HG02678 (cell line): ENCODE results near the gene CAPRIN1.
"Not testable (repeated sequence)": the region's sequence is repeated elsewhere in the genome, so short reads cannot be mapped to it uniquely, and the experiment has no call there.

Source experiments
- ATAC-seq: cut with Tn5 transposase; IDR thresholded peaks from one replicate; pipeline ENCODE4 v1.9.1; 2021; ENCODE audit warnings: mild to moderate bottlenecking, moderate library complexity; ENCODE audit not compliant: unreplicated experiment

Gene CAPRIN1

DNA sequence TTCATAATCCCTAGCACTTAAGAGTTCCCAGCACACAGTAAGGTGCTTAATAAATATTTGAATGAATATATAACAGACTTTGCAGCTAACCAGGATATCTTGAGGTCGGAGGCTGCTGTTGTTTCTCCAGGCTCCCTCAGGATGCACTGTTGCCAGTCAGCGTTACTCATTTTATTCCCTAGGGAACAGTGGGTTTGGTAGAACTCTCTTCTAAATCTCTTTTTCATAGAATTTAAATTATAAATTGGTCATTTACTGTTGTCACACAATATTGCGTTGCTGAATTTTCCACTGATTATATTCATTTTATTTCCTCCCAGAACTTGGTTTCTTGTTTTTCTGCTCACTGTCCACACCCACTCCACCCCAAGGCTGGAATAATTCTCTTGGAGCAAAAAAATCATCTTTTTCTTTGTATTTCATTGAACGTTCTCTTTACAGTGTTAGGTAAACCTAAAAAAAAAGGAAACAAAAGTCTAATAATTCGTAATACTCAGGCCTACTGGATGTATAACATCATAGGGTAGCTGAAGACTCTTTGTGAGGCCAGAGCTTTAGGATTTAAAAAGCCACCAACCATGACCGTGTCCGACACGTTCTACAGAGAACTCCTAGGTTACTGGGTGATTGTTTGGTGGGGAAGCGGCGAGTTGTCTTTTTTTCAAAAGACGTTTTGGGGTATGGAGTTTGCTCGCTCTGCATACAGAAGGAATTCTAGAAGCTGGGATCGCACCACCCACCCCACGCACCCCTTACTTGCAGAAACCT lies 766 bp upstream of the CAPRIN1 start:
- no peak for ATAC-seq

DNA sequence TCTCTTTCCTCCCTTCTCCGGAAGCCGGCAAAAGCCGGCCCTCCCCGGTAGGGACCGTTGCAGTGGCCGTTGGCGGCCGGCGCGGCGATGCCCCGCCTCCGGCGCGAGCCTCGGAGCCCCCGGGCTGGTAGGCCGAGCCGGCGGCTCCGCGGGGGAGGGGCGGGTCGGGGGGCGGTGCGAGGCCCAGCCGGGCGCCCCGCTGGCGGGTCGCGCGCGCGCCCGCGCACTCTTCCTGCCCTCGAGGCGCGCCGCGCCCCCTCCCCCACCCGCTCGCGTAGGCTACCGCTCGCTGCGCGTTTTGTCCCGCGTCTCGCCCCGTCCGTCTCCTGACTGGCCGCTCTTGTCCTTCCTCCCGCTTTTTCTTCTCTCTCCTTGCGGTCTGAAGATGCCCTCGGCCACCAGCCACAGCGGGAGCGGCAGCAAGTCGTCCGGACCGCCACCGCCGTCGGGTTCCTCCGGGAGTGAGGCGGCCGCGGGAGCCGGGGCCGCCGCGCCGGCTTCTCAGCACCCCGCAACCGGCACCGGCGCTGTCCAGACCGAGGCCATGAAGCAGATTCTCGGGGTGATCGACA lies 591 bp downstream of the CAPRIN1 start:
- peak; percentile 56 for ATAC-seq

DNA sequence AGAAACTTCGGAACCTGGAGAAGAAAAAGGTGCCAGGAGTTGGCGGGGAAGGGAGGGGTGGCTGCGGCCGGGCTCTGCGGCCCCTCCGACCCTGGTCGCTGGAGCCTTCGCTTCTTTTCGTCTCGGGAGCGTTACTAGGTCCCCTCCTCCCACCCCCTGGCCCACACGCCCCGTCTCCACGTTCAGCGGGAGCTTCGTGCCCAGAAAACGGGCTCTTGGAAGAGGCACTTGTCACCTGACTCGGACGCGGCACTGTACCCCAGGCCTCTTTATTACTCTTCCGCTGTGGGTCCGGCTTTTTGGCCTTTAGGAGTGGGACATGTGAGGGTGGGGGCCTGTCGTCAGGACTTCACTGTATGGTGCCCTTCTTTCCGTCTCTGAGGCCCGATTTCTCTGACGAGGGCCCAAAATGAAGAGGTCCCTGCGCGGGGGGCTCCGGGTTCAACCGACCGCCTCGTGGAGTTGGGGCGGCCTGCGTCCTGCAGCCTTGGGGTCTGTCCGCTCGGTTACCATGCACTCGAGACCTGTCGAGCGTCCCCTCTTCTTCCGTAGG lies 1.2 kb downstream of the CAPRIN1 start:
- ATAC-seq: no peak

DNA sequence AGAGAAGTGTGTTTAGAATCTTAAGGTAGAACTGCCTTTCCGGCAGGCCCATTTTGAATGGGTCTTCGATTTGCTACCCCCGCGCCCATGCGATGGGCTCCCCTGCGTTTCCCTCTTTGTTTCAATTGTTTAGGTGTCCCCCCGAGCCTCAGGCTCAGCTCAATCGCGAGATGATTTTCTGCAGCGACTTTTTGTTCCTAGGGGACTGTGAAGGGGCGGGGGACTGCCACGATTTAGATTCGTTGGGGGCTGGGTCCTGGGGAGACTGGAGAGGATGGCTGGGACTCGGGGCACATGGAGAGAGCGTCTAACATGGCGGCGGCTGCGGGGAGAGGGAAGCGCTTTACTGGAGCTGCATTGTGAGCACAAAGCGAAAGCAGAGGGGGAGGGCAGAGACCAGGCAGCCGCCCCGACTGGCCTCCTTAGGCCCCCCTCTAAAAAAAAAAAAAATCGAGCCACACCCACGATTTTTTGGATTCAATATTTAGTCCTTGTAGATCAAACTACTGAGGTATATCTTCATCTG lies 1.7 kb downstream of the CAPRIN1 start:
- ATAC-seq: peak; percentile 46

DNA sequence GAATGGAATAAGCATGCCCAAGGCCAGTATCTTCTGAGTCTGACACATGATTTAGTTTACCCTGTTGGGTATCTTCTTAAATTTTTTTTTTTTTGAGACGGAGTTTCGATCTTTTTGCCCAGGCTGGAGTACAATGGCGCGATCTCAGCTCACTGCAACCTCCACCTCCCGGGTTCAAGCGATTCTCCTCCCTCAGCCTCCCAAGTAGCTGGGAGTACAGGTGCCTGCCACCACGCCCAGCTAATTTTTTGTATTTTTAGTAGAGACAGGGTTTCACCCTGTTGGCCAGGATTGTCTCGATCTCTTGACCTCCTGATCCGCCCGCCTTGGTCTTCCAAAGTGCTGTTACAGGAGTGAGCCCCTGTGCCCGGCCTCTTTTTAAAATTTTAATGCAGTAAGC lies 2.8 kb downstream of the CAPRIN1 start:
- not testable (repeated sequence) for ATAC-seq

DNA sequence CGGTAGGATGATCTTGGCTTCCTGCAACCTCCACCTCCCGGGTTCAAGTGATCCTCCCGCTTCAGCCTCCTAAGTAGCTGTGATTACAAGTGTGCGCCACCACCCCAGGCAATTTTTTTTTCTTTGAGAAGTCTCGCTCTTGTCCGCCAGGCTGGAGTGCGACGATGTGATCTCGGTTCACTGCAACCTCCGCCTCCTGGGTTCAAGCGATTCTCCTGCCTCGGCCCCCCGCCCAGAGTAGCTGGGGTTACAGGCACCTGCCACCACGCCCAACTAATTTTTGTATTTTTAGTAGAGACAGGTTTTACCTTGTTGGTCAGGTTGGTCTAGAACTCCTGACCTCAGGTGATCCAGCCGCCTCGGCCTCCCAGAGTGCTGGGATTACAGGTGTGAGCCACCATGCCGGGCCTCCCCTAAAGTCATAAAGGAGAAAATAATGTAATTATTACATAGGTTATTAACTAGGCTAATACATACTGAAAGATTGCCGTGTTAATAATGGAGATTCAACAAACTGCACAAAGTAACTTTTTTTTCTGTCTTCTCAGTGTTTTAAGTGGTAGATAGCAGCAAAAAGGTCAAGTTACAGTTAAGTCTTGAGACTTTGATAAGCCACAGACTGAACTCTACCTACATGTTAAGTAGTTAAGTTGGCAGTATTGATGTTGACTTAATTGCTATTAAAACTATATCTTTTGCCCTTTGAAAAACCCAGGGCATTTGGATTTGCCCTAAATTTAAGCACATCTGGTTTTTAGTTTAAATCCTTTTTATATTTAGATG lies 3.9 kb downstream of the CAPRIN1 start:
- no peak for ATAC-seq

DNA sequence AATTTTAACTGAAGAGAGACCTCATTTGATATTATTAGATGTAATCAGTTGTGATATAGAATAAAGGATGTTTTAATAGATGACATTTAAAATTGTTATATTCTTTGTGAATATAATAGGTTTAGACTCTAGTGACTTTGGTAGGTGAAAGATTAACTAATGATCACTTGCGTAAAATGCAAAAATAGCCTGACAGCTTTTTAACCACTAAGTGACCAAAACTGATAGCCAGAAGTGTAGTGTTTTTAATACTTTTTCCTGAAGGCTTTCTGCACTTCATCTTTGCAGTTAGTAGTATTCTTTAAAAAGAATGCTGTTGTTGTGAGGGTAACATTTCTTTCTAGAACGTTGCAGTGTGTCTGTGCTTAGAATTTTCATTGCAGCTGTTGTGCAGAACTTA lies 5.1 kb downstream of the CAPRIN1 start:
- no peak for ATAC-seq

DNA sequence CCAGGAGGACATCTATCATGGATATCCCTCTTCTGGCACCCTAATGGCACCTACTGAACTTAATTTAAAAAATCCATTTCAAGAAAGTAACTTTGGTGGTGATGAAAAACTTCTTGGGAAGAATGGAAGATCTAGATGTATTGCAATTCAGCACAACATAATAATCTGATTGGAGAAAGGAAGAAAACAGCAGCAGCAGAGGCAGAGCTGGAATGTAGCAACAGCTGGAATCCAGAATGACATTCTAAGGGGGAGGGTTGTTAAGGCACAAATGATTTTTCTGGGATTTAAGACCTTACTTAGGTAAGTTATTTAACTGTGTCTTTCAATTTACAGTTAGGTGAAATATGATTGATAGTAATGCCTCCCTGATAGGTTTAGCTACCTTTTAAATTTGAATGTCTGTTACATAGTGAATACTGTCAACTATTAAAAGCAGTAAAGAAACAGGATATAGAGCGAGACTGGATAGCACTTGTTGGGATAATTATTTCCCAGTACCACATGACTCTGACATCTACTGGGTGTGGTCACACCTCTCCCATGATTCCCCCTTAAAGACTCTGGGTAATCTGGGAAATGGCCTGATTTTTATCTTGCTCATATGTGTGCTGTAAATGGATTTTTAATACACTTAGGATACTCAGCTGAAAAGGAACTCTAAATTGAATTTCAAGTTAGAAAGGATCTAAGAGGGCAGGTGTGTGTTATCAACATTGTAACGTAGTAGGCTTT lies 11.7 kb downstream of the CAPRIN1 start:
- no peak for ATAC-seq

DNA sequence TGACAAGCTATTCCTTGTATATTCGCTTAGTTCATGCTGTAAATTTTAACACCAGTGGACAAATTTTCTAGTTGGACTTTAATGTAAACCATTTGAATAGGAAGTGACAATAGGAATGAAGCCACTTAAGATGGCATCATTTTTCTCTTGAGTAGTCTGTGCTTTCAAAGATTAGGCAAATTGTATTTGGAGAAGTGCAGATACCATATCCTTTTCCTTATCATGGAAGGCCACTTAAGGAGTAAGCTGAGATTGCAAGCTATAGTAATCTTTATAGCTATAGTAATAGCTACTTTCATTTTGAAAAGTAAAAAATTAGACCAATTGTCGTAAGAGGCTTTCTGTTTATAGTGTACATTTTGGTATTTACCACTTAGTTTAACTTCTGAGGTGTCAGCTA lies 12.8 kb downstream of the CAPRIN1 start:
- ATAC-seq: no peak

DNA sequence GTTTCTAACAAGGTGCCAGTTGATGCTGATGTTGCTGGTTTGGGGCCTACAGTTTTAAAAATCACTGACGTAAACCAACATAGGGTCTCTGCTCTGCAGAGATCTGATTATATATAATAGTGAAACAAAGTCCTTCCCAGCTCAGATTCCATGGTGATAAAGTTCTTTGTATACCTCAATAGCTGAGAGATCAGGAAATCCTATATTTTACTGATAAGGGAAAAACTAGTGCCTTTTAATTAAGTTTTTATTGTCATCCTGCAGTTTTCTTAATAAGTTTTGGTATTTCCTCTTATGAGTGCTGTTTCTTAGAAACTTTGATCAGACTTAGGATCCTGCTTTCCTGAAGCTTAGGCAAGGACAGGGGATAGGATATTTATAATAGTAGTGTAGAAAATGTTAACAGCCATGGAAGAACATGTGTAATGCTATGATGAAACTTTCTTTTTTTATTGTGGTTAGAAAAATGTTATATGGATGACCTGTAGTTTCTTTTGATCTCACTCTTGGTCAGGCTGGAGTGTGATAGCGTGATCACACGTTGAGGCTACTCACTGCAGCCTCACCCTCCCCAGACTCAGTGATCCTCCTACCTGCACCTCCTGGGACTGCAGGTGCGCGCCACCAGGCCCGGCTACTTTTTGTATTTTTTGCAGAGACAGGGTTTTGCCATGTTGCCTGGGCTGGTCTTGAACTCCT lies 14.1 kb downstream of the CAPRIN1 start:
- ATAC-seq: no peak

DNA sequence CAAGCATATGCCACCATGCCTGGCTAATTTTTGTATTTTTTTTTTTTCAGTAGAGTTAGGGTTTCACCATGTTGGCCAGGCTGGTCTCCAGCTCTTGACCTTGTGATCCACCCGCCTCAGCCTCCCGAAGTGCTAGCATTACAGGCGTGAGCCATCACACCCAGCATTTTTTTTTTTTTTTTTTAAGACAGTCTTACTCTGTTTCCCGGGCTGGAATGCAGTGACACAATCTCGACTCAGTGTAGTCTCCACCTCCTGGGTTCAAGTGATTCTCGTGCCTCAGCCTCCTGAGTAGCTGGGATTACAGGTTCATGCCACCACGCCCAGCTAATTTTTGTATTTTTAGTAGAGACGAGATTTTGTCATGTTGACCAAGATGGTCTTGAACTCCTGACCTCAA lies 15.2 kb downstream of the CAPRIN1 start:
- not testable (repeated sequence) for ATAC-seq

DNA sequence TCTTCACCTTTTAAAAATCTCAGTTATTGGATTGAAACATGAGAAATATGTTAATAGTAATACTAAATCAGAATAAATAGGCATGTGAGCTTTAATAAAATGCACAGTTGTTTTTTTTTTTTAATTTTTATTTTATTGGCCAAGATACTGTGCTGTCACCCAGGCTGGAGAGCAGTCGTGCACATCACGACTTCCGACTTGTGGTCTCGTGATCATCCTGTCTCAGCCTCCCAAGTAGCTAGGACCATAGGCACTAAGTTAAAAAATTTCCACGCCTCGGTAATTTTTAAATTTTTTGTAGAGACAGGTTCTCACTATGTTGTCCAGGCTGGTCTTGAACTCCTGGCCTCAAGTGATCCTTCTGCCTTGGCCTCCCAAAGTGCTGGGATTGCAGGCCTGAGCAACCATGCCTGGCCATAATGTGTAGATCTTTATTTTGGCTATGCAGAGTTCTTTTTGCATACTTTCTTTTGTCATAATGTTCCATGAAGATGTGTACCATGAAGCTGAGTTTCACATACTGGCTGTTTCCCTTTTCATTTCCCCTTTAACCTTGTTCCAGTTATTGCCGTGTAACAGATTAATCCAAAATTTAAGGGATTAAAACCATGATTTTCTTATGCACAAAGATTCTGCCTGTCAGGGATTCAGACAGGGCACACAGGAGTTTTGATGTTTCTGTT lies 16.0 kb downstream of the CAPRIN1 start:
- no peak for ATAC-seq

DNA sequence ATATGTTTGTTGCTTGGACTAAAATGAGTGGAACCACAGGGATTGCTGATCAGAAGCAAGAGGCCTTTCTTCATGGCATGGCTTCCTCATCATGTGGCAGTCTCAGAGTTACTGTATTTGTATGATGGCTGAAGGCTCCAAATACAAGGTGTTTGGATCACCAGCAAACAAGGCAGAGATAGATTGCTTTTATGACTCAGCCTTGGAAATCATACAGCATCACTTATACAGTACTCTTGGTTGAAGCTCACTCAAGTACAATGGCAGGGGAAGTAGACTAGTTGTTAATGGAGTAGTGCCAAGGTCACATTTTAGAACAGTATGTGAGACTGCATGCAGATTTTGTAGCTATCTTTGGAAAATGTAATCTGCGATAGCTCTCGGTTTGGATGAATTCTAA lies 16.6 kb downstream of the CAPRIN1 start:
- ATAC-seq: no peak

DNA sequence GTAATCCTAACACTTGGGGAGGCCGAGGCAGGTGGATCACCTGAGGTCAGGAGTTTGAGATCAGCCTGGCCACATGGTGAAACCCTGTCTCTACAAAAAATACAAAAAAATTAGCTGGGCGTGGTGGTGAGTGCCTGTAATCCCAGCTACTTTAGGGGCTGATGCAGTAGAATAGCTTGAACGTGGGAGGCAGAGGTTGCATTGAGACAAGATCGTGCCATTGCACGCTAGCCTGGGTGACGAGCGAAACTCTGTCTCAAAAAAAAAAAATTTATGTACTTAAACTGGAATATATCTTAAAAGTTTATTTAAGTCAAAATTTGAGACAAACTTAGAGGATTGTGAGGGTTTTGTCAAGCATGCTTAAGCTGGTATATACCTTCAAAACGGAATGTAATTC lies 19.8 kb downstream of the CAPRIN1 start:
- ATAC-seq: not testable (repeated sequence)

DNA sequence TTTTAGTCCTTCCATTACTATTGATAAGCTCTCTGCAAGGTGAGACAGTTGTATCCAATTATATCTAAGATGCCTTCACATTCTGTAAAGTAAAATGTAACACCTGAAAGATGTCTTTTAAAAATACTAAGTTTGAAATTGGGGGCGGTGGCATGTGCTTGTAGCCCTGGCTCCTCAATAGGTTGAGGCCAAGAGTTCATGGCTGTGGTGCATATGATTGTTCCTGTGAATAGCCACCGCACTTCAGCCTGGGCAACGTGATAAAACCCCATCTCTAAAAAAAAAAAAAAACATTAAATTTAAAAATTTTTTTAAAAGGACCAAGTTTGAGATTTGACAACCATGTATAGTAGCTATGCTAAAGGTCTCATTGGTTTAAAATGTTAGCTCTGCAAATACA lies 20.5 kb downstream of the CAPRIN1 start:
- ATAC-seq: no peak

DNA sequence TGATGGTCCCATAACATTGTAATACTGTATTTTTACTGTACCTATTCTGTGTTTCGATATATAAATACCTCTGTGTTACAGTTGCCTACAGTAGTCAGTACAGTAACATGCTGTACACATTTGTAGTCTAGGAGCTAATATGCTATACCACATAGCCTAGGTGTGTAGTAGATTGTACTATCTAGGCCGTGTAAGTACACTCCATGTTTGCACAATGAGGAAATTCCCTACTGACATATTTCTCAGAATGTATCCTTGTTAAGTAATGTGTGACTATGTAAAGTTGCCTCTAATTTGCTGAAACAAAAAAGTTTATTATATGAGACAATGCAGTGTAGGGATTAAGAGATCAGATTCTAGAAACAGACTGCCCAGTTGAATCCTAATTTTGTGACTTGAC lies 21.3 kb downstream of the CAPRIN1 start:
- no peak for ATAC-seq

DNA sequence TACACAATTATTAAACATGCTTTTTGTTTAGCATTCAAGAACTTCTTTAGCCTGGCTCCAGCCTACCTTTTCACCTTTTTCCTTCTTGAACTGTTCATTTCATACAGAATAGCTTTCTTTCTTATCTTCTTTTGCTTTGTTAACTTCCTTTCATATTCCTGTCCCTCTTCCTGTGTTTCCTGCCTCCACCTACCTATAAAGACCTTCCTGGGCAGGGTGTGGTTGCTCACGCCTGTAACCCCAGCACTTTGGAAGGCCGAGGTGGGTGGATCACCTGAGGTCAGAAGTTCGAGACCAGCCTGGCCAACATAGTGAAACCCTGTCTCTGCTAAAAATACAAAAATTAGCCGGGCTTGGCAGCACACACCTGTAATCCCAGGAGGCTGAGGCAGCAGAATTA lies 22.9 kb downstream of the CAPRIN1 start:
- ATAC-seq: no peak

DNA sequence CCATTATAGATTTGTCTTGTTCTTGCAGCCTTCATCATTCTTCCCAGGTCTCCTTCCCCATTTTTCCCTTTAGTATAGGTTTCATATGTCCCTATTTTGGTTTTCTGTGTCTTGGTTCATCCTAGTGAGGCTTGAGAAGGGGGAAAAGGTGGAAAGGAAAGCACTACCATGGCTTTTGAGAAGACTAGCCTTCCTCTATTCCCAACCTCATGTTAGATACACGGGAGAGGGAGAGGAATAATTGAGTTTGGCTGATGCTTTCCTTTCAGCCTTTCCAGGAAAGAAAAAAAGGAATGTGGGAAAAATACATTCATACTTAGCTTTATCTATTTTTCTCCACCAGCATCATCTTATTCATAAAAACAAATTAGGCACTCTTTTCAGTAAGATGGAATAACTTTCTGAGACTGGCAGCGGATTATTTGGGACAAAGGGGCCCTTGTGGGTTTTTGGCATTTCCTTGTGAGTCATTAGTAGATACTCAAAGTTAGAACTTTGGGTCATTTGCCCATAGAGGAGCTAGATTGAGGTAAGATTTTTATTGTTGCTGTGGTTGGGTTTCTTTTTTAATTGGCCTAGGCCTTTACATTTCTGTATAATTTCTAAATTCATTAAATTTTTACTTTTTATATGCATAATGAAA lies 23.8 kb downstream of the CAPRIN1 start:
- no peak for ATAC-seq

DNA sequence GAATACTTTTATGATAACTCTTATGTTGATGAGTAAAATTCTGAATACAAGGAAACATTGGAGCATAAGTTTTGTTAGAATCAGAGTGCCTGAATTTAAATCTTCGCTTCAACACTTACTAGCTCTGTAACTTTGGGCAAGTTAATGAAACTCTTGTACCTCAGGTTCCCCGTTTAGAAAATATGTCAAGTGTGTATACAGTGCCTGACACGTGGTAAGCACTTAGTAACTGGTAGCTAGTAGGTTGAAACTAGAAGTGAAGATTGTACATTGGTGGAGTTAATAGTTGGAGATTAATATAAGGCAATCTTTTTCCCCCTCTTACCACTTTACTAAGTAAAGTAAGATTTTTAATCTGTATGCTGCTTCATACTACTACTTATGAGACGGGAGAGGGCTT lies 29.1 kb downstream of the CAPRIN1 start:
- ATAC-seq: no peak
